NCI-H146 treated with DMSO at 0.1 percent for 48 hours (cell line): ENCODE data around the gene NAT8.
"Not testable (repeated sequence)": the region's sequence is repeated elsewhere in the genome, so short reads cannot be mapped to it uniquely, and the experiment has no call there.

Experiments
- DNase-seq: peaks from one replicate; lab custom pipeline; 2025; ENCODE audit not compliant: unreplicated experiment; lab: John Stamatoyannopoulos, UW

NAT8 gene, protein sequence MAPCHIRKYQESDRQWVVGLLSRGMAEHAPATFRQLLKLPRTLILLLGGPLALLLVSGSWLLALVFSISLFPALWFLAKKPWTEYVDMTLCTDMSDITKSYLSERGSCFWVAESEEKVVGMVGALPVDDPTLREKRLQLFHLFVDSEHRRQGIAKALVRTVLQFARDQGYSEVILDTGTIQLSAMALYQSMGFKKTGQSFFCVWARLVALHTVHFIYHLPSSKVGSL

DNA sequence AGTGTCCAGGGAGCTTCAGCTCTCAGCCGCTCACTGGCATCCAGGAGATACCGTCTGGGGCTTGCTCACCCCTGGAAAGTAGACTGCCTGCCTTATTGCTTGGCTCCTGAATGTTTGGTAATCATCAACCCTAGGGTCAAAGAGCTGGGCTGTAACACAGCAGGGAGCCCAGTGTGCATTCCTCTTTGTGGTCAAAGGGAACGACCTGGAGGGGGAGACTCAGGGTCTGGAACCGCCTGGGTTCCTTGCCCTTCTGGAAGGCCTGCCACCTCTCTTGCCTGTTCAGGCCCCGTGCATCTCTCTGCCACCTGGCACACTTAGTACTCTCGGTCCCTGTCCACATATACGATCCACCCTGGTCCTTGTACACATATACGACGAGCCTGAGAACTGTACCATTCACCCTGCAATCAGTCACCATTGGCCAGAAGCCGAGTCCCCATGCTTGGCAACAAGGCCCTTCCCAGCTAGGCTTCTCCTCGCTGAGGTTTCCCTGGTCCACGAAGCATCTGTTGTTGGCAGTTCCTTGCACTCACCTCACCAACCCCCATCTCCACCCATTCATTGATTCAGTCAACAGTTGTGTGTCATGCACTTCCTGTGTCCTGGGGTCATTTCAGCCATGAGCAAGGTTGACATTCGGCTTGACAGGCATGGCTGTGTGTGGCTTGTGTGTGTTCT is at the start of gene NAT8:
Gene NAT8, minus strand, starts transcription at position 85 of the 681 bp plus-strand sequence. CDS start 794 bp downstream, outside the sequence.
- no peak for DNase-seq

- not testable (repeated sequence) for DNase-seq
Observed at GRCh38 chr2:73690372-73691088, 48.3 kb upstream of the NAT8 start.

- not testable (repeated sequence) for DNase-seq
Observed at GRCh38 chr2:73688494-73688893, 46.3 kb upstream of the NAT8 start.

- DNase-seq, result no peak
Observed at GRCh38 chr2:73685764-73686438, 43.7 kb upstream of the NAT8 start.

DNA sequence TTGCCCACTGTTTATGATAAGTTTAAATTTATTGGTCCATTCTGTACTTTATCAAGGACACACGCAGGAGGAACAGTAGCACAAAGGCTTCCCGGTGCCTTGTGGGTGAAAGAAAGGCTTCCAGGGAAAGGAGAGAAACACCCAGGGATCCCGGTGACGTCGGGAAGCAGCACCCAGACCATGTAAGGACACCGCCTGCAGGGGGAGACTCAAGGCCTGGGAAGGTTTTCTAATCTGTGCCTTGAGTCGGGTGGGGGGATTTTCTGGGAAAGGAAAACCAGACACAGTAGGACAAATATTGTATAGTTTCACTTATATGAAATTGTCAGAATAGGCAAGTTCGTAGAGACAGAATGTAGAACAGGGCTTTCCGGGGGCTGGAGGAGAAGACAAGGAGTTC is 42.7 kb upstream of the NAT8 start:
- DNase-seq, result not testable (repeated sequence)

DNA sequence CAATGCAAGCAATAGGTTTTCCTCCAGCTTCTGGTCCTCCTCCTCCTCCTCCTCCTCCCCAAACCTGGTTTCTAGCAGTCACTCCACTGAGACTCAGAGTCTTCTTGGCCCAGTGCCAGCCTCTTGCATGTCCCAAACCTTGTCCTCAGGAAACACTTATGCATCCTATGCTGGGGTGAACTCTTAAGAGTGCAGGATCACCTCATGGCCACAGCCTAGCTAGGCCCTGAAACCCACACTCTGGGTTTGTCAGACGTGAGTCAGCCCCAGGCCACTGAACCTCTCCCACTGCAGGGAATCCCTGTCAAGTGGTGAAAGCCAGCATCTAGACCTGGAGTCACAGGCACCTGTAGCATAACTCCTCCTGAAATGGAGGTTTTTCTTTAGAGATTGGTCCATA is 42.1 kb upstream of the NAT8 start:
- not testable (repeated sequence) for DNase-seq

- not testable (repeated sequence) for DNase-seq
Observed at GRCh38 chr2:73679951-73680571, 37.8 kb upstream of the NAT8 start.

- DNase-seq, result not testable (repeated sequence)
Observed at GRCh38 chr2:73679237-73679636, 37.0 kb upstream of the NAT8 start.

DNA sequence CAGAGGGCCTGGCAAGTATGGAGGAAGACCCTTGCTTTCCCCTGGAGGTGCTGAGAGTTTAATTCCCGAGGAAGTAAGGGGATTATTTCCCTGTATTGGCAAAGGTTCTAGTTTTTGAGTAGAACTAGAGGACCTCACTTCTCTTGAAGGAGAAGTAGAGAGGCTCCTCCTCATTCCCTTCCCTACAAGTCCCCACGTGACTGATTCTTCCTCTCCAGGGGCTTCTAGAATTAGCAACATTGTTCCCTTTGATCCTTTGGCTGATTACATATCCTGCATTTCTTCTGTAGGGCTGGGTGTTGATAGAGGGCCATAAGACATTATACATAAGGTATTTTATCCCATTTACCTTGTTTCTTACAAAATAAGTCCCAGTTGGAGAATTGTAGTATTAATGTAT is 35.8 kb upstream of the NAT8 start:
- not testable (repeated sequence) for DNase-seq

DNA sequence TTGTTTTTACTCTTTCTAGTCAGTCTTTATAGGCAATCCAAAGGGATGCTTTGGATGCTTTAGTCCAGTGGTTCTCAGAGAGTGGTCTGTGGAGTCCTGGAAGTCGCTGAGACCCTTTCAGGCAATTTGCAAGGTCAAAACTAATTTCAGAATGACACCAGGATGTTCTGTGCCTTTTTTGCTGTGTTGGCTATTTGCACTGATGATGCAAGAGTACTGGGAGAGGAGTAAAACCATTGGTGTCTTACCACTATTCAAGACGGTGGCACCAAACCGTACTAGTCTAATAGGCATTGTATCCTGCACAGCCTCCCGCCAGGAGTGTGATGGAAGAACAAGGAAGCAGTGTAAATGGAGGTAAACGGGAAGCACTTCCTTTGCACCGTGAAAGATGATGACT is 34.0 kb upstream of the NAT8 start:
- DNase-seq, result not testable (repeated sequence)

GRCh38 chr2:73674696-73675157 is 32.5 kb upstream of the NAT8 start:
- DNase-seq, result not testable (repeated sequence)

- not testable (repeated sequence) for DNase-seq
Observed at GRCh38 chr2:73669976-73670375, 27.8 kb upstream of the NAT8 start.

GRCh38 chr2:73667239-73667638 is 25.0 kb upstream of the NAT8 start:
- not testable (repeated sequence) for DNase-seq

DNA sequence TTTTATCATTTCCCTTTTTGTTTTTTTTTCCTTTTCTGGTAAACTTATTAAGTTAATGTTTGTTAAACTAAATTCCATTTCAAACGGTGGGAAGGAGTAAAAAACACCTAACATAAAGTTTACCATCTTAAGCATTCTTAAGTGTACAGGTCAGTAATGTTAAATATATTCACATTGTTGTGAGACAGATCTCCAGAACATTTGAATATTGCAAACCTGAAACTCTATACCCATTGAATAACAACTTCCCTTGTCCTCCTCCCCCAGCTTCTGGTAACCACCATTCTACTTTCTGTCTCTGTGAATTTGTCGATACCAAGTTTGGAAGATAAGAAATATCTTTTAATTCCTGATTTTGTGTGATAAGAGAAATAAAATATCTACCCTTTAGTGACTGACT is 12.0 kb upstream of the NAT8 start:
- DNase-seq, result no peak

GRCh38 chr2:73652348-73652747 is 10.1 kb upstream of the NAT8 start:
- no peak for DNase-seq

GRCh38 chr2:73651591-73652230 is 9.5 kb upstream of the NAT8 start:
- DNase-seq, result no peak

GRCh38 chr2:73647690-73648089 is 5.5 kb upstream of the NAT8 start:
- not testable (repeated sequence) for DNase-seq

- DNase-seq, result no peak
Observed at GRCh38 chr2:73641767-73642062, 507 bp downstream of the NAT8 start.

- DNase-seq, result no peak
Observed at GRCh38 chr2:73640946-73641766, 1.1 kb downstream of the NAT8 start.

DNA sequence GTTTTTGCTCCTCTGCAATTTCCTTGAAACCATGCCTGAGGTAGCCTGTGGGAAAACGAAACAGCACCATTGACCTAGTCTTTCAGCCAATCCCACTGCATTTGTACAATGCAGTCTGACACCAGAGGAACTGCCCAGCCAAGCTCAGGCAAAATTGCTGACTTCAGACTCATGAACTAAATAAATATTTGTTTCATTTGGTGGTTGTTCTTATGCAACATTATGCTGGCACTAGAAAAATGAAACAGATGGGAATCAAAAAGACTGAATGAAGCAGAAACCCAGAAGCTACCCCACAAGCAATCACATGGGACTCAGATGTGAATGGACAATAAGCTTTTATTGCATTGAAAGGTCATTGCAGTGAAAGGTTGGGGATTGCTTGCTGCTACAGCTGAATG is 1.7 kb downstream of the NAT8 start:
- no peak for DNase-seq
